Calu3 (cell line): ENCODE data around the gene MR1. TPM values are rescaled to one million over a fixed set of nuclear protein-coding genes. Genes with fewer than 3 reads are reported as not detected.

ENCODE experiments used
- BruUV-seq: library from RNA; stranded (reverse); fragments of 400-500 nt; replicated peaks from 2 replicates; lab custom pipeline; 2021; lab: Mats Ljungman, UMichigan
- CTCF ChIA-PET: fragments of 300-600 bp; sonication (Branson Sonifier 250); formaldehyde crosslinking; loops from one replicate; lab custom pipeline; 2022; ENCODE audit warnings: antibody characterized with exemption; lab: Charles Lee
- DNase-seq: peaks from one replicate; pipeline ENCODE4 v3.0.0; 2022
- H3K27ac Mint-ChIP-seq: one replicate; pipeline ENCODE4 v1.8.0; 2022; ENCODE audit warnings: mixed read lengths; ENCODE audit not compliant: unreplicated experiment
- H3K27me3 Mint-ChIP-seq: one replicate; pipeline ENCODE4 v1.8.0; 2022; ENCODE audit warnings: mixed read lengths; ENCODE audit not compliant: unreplicated experiment
- H3K36me3 Mint-ChIP-seq: one replicate; pipeline ENCODE4 v1.8.0; 2022; ENCODE audit warnings: mild to moderate bottlenecking, moderate library complexity, mixed read lengths; ENCODE audit not compliant: insufficient read depth, unreplicated experiment
- H3K4me1 Mint-ChIP-seq: one replicate; pipeline ENCODE4 v1.8.0; 2022; ENCODE audit warnings: mild to moderate bottlenecking, low read depth, mixed read lengths; ENCODE audit not compliant: unreplicated experiment
- H3K4me3 Mint-ChIP-seq: one replicate; pipeline ENCODE4 v1.8.0; 2022; ENCODE audit warnings: mild to moderate bottlenecking, low read depth, moderate library complexity, mixed read lengths; ENCODE audit not compliant: unreplicated experiment
- H3K9me3 Mint-ChIP-seq: one replicate; pipeline ENCODE4 v1.8.0; 2022; ENCODE audit warnings: low read depth, mixed read lengths; ENCODE audit not compliant: unreplicated experiment
- CTCF ChIP-seq: fragments of 200-600 bp; IDR thresholded peaks from one replicate; pipeline ENCODE4 v1.8.0; 2022; ENCODE audit warnings: antibody characterized with exemption; ENCODE audit not compliant: unreplicated experiment
- intact Hi-C: fragments of 100-400 bp; cut with micrococcal nuclease; formaldehyde crosslinking; loops from one replicate; pipeline ENCODE4 v1.10.0; 2022; ENCODE audit not compliant: unreplicated experiment
- total RNA-seq: library from RNA; stranded (reverse); gene quantifications from 2 replicates; pipeline ENCODE4 v1.2.3, GENCODE V29; 2022

Gene MR1
- total RNA-seq, 1 experiment from 2014 or later: 10.0 TPM

GRCh38 chr1:181075766-181076350, 42.1 kb downstream of the MR1 start:
- DNase-seq: no peak
- no peak for TF ChIP-seq CTCF
- CTCF ChIA-PET: interaction anchor here (0.7 kb wide), 1 partner anchor 494 kb away, joined by 6 read pairs; no protein-coding TSS in a partner anchor
- no TSS peak for BruUV-seq
- intact Hi-C loops: no loop called here
- Mint-ChIP-seq H3K36me3 (no peaks in the 10 kb centered on the region), H3K27me3 (peaks cover 43% of the 10 kb centered on the region), H3K27ac (no peak overlapping the region), H3K4me3 (no peak overlapping the region), H3K9me3 (no peaks in the 10 kb centered on the region), H3K4me1 (no peaks in the 10 kb centered on the region)

GRCh38 chr1:181076852-181077251, 43.1 kb downstream of the MR1 start:
- H3K4me3 Mint-ChIP-seq: no peak overlapping the region
- CTCF ChIA-PET: no interaction called here

GRCh38 chr1:181077576-181078242, 43.9 kb downstream of the MR1 start:
- TF ChIP-seq CTCF: no peak
- intact Hi-C loops: no loop called here
- no peak for DNase-seq
- Mint-ChIP-seq H3K27me3 (peaks cover 41% of the 10 kb centered on the region), H3K4me3 (no peak overlapping the region), H3K27ac (no peak overlapping the region), H3K9me3 (no peaks in the 10 kb centered on the region), H3K4me1 (no peaks in the 10 kb centered on the region), H3K36me3 (no peaks in the 10 kb centered on the region)
- CTCF ChIA-PET: no interaction called here
- no TSS peak for BruUV-seq

More at GRCh38 chr1:181076852-181077251, 43.1 kb downstream of the MR1 start:
- Mint-ChIP-seq H3K36me3 (no peaks in the 10 kb centered on the region), H3K4me1 (no peaks in the 10 kb centered on the region), H3K27ac (no peak overlapping the region), H3K9me3 (no peaks in the 10 kb centered on the region), H3K27me3 (peaks cover 41% of the 10 kb centered on the region)
- intact Hi-C loops: no loop called here
- DNase-seq: no peak
- no TSS peak for BruUV-seq
- TF ChIP-seq CTCF: no peak

GRCh38 chr1:181079382-181079781, 45.6 kb downstream of the MR1 start:
- H3K4me1 Mint-ChIP-seq: no peaks in the 10 kb centered on the region
- peaks cover 41% of the 10 kb centered on the region for H3K27me3 Mint-ChIP-seq
- H3K27ac Mint-ChIP-seq: no peak overlapping the region
- H3K9me3 Mint-ChIP-seq: no peaks in the 10 kb centered on the region
- CTCF ChIA-PET: interaction anchor here (0.6 to 1.1 kb wide), 3 partner anchors 63 to 1230 kb away, joined by 3 to 4 read pairs (median 3); no protein-coding TSS in a partner anchor
- no peak for DNase-seq
- H3K4me3 Mint-ChIP-seq: no peak overlapping the region
- intact Hi-C loops: no loop called here
- no peaks in the 10 kb centered on the region for H3K36me3 Mint-ChIP-seq
- no peak for TF ChIP-seq CTCF
- no TSS peak for BruUV-seq
